HG03159 (cell line): ENCODE results near the gene MAP7D3.
"Not testable (repeated sequence)": the region's sequence is repeated elsewhere in the genome, so short reads cannot be mapped to it uniquely, and the experiment has no call there.

Source experiments
- ATAC-seq: cut with Tn5 transposase; IDR thresholded peaks from one replicate; pipeline ENCODE4 v1.9.1; 2021; ENCODE audit warnings: mild to moderate bottlenecking, moderate library complexity; ENCODE audit not compliant: unreplicated experiment

The MAP7D3 gene

GRCh38 chrX:136250191-136251040 lies 784 bp downstream of the MAP7D3 start:
- peak; percentile 22 for ATAC-seq

GRCh38 chrX:136246201-136246600 lies 5.0 kb downstream of the MAP7D3 start:
- ATAC-seq: no peak

GRCh38 chrX:136237849-136238248 lies 13.4 kb downstream of the MAP7D3 start:
- ATAC-seq: not testable (repeated sequence)

GRCh38 chrX:136237074-136237473 lies 14.1 kb downstream of the MAP7D3 start:
- no peak for ATAC-seq

- ATAC-seq: peak; percentile 59
Measured at GRCh38 chrX:136228839-136229207, 22.4 kb downstream of the MAP7D3 start.

GRCh38 chrX:136227948-136228838 lies 23.0 kb downstream of the MAP7D3 start:
- peak; percentile 50 for ATAC-seq

GRCh38 chrX:136227074-136227473 lies 24.1 kb downstream of the MAP7D3 start:
- no peak for ATAC-seq

GRCh38 chrX:136221851-136222513 lies 29.2 kb downstream of the MAP7D3 start:
- no peak for ATAC-seq

- ATAC-seq: no peak
Measured at GRCh38 chrX:136220951-136221350, 30.2 kb downstream of the MAP7D3 start.

- no peak for ATAC-seq
Measured at GRCh38 chrX:136220540-136220939, 30.7 kb downstream of the MAP7D3 start.

- ATAC-seq: no peak
Measured at GRCh38 chrX:136219893-136220292, 31.3 kb downstream of the MAP7D3 start.

- ATAC-seq: no peak
Measured at GRCh38 chrX:136215559-136215958, 35.6 kb downstream of the MAP7D3 start.

GRCh38 chrX:136214551-136214950 lies 36.6 kb downstream of the MAP7D3 start:
- no peak for ATAC-seq

GRCh38 chrX:136212557-136213111 lies 38.6 kb downstream of the MAP7D3 start:
- no peak for ATAC-seq

GRCh38 chrX:136211766-136212556 lies 39.2 kb downstream of the MAP7D3 start:
- no peak for ATAC-seq

GRCh38 chrX:136210806-136211205 lies 40.4 kb downstream of the MAP7D3 start:
- no peak for ATAC-seq

- ATAC-seq: peak; percentile 68
Measured at GRCh38 chrX:136210243-136210642, 41.0 kb downstream of the MAP7D3 start.

GRCh38 chrX:136209751-136210150 lies 41.4 kb downstream of the MAP7D3 start:
- ATAC-seq: no peak

- ATAC-seq: peak; percentile 47
Measured at GRCh38 chrX:136209016-136209738, 42.0 kb downstream of the MAP7D3 start.
